Left lung (tissue), 10 donors: Measurements from ENCODE around the gene C1QTNF1. TPM values are rescaled to one million over a fixed set of nuclear protein-coding genes. Genes with fewer than 3 reads are reported as not detected.

Experiments
- ATAC-seq: fragments of 200-7000 bp; cut with Tn5 transposase; one replicate; pipeline ENCODE4 v1.9.1; 2020; ENCODE audit warnings: moderate library complexity
- DNase-seq, 4 donors: peaks; one replicate each; pipeline ENCODE4 v3.0.0-alpha.2; 2013 to 2020
- H3K27ac ChIP-seq, 2 donors: fragments of 200-600 bp; sonication (generic) in 1 of 2; one replicate each; pipeline versions ENCODE4 v1.5.0 to v1.8.0; 2020 to 2021
- H3K27me3 ChIP-seq, 2 donors: fragments of 200-600 bp; sonication (generic) in 1 of 2; one replicate each; pipeline versions ENCODE4 v1.5.0 to v1.8.0; 2020 to 2021
- H3K36me3 ChIP-seq, 2 donors: fragments of 200-600 bp; sonication (generic) in 1 of 2; one replicate each; pipeline versions ENCODE4 v1.5.0 to v1.8.0; 2020 to 2021
- H3K4me1 ChIP-seq, 2 donors: fragments of 200-600 bp; one replicate each; pipeline ENCODE4 v1.8.0; 2021
- H3K4me3 ChIP-seq, 2 donors: fragments of 200-600 bp; sonication (generic) in 1 of 2; one replicate each; pipeline versions ENCODE4 v1.5.0 to v1.8.0; 2020 to 2021; ENCODE audit warnings: mild to moderate bottlenecking in 1 of 2
- H3K9me3 ChIP-seq, 2 donors: fragments of 200-600 bp; sonication (generic) in 1 of 2; one replicate each; pipeline versions ENCODE4 v1.5.0 to v1.8.0; 2020 to 2021
- CTCF ChIP-seq, 2 donors: fragments of 200-600 bp; sonication (generic) in 1 of 2; IDR thresholded peaks; one replicate each; pipeline versions ENCODE4 v1.5.0 to v1.8.0; 2021; ENCODE audit warnings: antibody characterized with exemption in 2 of 2
- intact Hi-C, 2 donors: fragments of 100-400 bp; cut with DNase I; formaldehyde crosslinking; loops; one replicate each; pipeline versions ENCODE4 v1.11.2 to v1.14.2; 2022
- polyA plus RNA-seq, 6 donors: library from polyadenylated mRNA; unstranded; fragments of 120-200 nt; gene quantifications; one replicate each; pipeline ENCODE4 v1.2.1, GENCODE V29; 2013; ENCODE audit not compliant: insufficient read length in 6 of 6
- total RNA-seq, 2 donors: library from RNA; stranded (reverse); fragmentation: NEBNext Ultra II Directional; extraction: Animal tissue kit (Norgen Biotek cat#: 25700); gene quantifications; one replicate each; pipeline ENCODE4 v1.2.1, GENCODE V29; 2021
- donor health status: DM: no; HTN: yes; CAD: no.
- donor health status: DM: no; HTN: no; CAD: no.

Gene C1QTNF1
- total and polyA plus RNA-seq, 8 donors, result 1.4 to 31.4 (median 2.2) TPM

GRCh38 chr17:79007504-79008381, 16.2 kb upstream of the C1QTNF1 start:
- Histone ChIP-seq H3K4me1 (peaks cover 21 to 38% of the 10 kb centered on the region in 2 donors), H3K9me3 (no peaks in the 10 kb centered on the region), H3K36me3 (peaks cover 0 to 7% of the 10 kb centered on the region in 2 donors), H3K4me3 (peak overlapping the region in 1 of 2 donors; percentile 70), H3K27ac (peak overlapping the region in 1 of 2 donors; percentile 4), H3K27me3 (no peaks in the 10 kb centered on the region)
- ATAC-seq (no peak), DNase-seq (peak in 1 of 4 donors; percentile 21)
- TF ChIP-seq CTCF (IDR thresholded peaks at IDR 0.05), result no peak
- intact Hi-C loops, result no loop called here

DNA sequence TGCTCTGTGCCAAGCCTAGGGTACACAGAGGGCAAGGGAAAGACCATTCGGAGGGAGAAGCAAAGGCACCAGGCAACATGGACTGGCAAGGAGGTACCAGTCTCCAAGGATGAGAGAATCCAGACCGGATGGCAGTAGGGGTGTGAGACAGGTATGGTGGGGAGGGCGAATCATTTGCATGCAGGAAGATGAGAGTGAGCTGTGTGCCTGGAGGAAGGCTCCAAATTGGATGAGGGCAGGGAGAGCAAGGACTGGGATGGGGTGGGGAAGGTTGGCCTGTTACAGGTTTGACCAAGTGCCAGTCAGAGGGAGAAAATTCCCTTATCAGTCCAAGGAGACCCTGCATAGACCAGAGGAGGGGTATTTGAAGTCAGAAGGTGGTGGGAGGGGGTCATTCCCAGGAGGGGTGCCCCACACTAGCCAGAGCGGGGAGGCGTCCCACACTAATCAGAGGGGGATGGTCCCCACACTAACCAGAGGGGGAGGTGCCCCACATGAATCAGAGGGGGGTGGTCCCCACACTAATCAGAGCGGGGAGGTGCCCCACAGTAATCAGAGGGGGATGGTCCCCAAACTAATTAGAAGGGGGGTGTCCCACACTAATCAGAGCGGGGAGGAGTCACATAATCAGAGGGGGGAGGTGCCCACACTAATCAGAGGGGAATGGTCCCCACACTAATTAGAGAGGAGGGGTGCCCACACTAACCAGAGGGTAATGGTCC, 15.1 kb upstream of the C1QTNF1 start:
- Histone ChIP-seq H3K27ac (peak overlapping the region; percentile 81 to 88), H3K4me1 (peaks cover 21 to 38% of the 10 kb centered on the region in 2 donors), H3K27me3 (no peaks in the 10 kb centered on the region), H3K9me3 (no peaks in the 10 kb centered on the region), H3K36me3 (no peaks in the 10 kb centered on the region), H3K4me3 (peak overlapping the region; percentile 58 to 70)
- no peak for TF ChIP-seq CTCF (IDR thresholded peaks at IDR 0.05)
- ATAC-seq (no peak), DNase-seq (peak in 1 of 4 donors; percentile 32)
- intact Hi-C loops, result no loop called here

DNA sequence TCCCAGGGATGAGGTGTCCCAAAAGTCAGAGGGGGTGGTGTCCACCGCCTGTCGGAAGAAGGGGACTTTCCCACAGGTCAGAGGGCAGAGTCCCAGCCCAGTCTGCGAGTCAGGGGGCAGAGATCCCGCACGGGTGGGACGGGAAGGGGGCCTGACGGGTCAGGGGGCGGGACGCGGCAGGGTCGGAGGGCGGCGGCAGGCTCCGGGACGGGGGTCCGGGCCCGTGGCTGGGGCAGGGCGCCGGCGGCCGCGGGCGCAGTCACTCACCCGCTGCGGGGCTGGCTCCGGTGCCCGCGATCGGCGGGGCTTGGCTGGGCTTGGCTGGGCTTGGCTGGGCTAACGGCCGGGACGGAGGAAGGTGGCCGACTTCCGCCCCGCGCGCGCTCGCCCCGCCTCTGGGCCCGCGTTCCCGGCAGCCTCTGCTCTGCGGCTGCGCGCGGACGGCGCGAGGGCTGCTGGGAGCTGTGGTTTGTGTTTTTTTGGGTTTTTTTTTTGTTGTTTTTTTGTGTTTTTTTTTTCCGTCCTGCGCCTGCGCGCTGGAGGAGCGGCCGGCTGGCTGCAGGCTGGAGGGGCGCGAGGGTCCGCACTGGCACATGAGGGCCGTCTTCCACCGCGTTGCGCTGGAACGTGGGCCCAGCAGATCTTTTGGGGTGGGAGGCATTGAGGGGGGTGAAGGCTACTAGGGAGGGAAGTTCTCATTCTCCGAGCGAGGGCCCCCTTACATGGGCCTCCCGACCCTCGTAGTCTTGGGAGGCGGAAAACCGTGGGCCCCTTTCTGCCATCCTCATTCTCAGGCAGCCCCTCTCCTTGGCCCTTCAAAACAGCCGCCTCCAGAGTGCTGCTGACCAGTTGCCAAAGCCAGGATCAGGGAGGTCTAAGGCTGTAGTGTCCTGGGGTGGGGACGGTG, 14.3 kb upstream of the C1QTNF1 start, which contains the start of gene CANT1:
TSS of gene CANT1 (minus strand) at position 368 of the 907 bp plus-strand sequence. CDS start 12,142 bp downstream, outside the sequence.
- TF ChIP-seq CTCF (IDR thresholded peaks at IDR 0.05), result no peak
- H3K27me3 ChIP-seq, result no peaks in the 10 kb centered on the region
- DNase-seq (peak; percentile 85 to 96 (median 91)), ATAC-seq (peak; percentile 91)
- peaks cover 21 to 38% of the 10 kb centered on the region in 2 donors for H3K4me1 ChIP-seq
- H3K27ac ChIP-seq, result peak within 1 kb of the TSS; percentile 81 to 88
- H3K4me3 ChIP-seq, result peak within 1 kb of the TSS; percentile 58 to 70
- H3K36me3 ChIP-seq, result no peaks in the 10 kb centered on the region
- intact Hi-C loops, result no loop called here
- H3K9me3 ChIP-seq, result no peaks in the 10 kb centered on the region

GRCh38 chr17:79010304-79010646, 13.7 kb upstream of the C1QTNF1 start:
- Histone ChIP-seq H3K9me3 (peaks cover 0 to 3% of the 10 kb centered on the region in 2 donors), H3K36me3 (no peaks in the 10 kb centered on the region), H3K4me1 (peaks cover 21 to 36% of the 10 kb centered on the region in 2 donors), H3K27me3 (no peaks in the 10 kb centered on the region), H3K27ac (peak overlapping the region in 1 of 2 donors; percentile 88), H3K4me3 (peak overlapping the region; percentile 58 to 70)
- no peak for TF ChIP-seq CTCF (IDR thresholded peaks at IDR 0.05)
- ATAC-seq, result no peak
- intact Hi-C loops, result no loop called here
- no peak for DNase-seq
